Thyroid gland (tissue), 4 donors: Measurements from ENCODE around the gene CTDP1.

ENCODE experiments used
- CTCF ChIP-seq, 6 experiments: fragments of 200-600 bp in 3 of 6; fragments of 450-650 bp in 3 of 6; sonication (generic) in 3 of 6; IDR thresholded peaks; one replicate each; pipeline ENCODE4 v1.5.1; 2016 to 2019; ENCODE audit warnings: antibody characterized with exemption in 6 of 6, mild to moderate bottlenecking in 2 of 6, inconsistent platforms in 1 of 6, moderate library complexity in 1 of 6
- POLR2A ChIP-seq, 2 donors: fragments of 450-650 bp; IDR thresholded peaks; one replicate each; pipeline ENCODE4 v1.6.1; 2017; ENCODE audit warnings: antibody characterized with exemption in 2 of 2, mild to moderate bottlenecking in 2 of 2, moderate library complexity in 1 of 2

GRCh38 chr18:79685281-79685680, 5.7 kb downstream of the CTDP1 start:
- TF ChIP-seq POLR2A (IDR thresholded peaks at IDR 0.05) (no peak), CTCF (IDR thresholded peaks at IDR 0.05) (no peak)
